Measurements from ENCODE around the gene CHID1. TPM values are rescaled to one million over a fixed set of nuclear protein-coding genes. Genes with fewer than 3 reads are reported as not detected.

Gene CHID1
- total and polyA plus RNA-seq, 2 of the 4 experiments (the other 2 are of a cell fraction), result 34.2 to 121 TPM

DNA sequence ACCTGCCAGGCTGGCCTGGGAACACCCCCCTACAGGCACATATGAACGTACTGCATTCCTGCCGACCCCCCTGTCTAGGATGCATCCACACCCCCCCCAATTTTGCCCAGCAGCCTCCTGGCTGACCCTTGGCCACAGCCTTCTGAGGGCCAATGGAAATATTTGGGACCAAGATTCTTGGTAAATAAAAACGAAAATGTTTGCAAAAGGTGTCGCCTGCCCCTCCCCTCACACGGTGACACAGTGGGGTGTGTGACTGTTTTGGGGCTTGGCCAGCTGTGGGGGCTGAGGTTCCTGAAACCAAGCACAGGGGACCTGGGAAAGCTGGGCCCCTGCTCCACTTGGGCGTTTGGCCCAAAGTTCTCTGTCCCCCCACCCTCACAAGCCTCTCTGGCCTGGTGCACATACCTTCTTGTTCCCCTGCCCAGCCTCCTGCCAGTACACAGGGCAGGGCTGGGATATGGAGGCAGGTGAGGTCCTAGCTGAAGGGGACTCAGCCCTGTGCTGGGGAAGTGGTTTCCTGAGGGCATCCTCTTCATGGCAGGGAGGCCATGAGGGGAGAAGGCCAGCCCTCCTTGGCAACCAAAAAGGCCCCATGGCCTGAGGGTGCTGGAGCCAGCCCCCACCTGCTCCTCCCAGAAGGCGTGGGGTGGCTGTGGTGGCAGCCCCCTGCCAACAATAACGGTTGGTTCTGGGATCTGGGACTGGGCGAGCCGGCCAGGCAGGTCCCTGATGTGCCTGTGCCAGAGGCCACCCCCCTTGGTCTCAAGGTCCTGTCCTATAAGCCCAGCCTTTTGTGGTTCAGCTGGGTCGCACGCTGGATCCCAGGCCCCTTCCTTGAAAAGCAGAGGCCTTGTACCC, 85.0 kb downstream of the CHID1 start:
- Histone ChIP-seq H3K4me3 (ENCODE audit: insufficient read depth, low read depth, low read length) (no peak overlapping the region), H2BK120ac (ENCODE audit: low read depth, low read length) (no peak overlapping the region), H3K9me3 (ENCODE audit: control insufficient read depth, insufficient read depth, low read length) (no peaks in the 10 kb centered on the region), H3K36me3 (ENCODE audit: control insufficient read depth, insufficient read depth, low read length) (peaks cover 30% of the 10 kb centered on the region), H2AFZ (replicated peaks; ENCODE audit: low read length, poor library complexity) (no peak overlapping the region), H2AK5ac (ENCODE audit: low read depth, low read length) (no peak overlapping the region), H2AK9ac (replicated peaks; ENCODE audit: low read depth, low read length, poor library complexity) (peak overlapping the region; percentile 24), H2BK5ac (ENCODE audit: low read depth, low read length, poor library complexity, severe bottlenecking) (no peak overlapping the region), H3K4me1 (ENCODE audit: control insufficient read depth, insufficient read depth, low read length) (peaks cover 23% of the 10 kb centered on the region), H3K56ac (ENCODE audit: extremely low read depth, insufficient read depth, low read length) (no peak overlapping the region), H3K27me3 (ENCODE audit: control insufficient read depth, insufficient read depth, low read length) (peaks cover 6% of the 10 kb centered on the region; the same call in 1 of the 2 replicates), H3K9me1 (ENCODE audit: insufficient read depth, low read length) (peaks cover 13% of the 10 kb centered on the region), H3K79me1 (ENCODE audit: low read depth in 1 of 2, low read length in 2 of 2) (peaks cover 16 to 21% of the 10 kb centered on the region in 2 experiments), H4K8ac (ENCODE audit: low read depth in 2 of 2, low read length in 2 of 2) (no peak overlapping the region), H4K5ac (ENCODE audit: low read depth, low read length) (no peak overlapping the region), H3K4me2 (ENCODE audit: low read depth, low read length) (no peak overlapping the region), H3K14ac (replicated peaks; ENCODE audit: low read depth, low read length) (no peak overlapping the region), H3K18ac (ENCODE audit: low read depth, low read length) (no peak overlapping the region), H2BK15ac (ENCODE audit: low read depth, low read length) (no peak overlapping the region), H3K4ac (ENCODE audit: low read depth, low read length) (no peak overlapping the region), H2BK20ac (ENCODE audit: low read depth, low read length) (no peak overlapping the region), H4K20me1 (ENCODE audit: insufficient read depth, low read length) (peaks cover 33% of the 10 kb centered on the region), H3K27ac (ENCODE audit: insufficient read depth, low read length) (no peak overlapping the region), H4K91ac (ENCODE audit: insufficient read depth, low read depth, low read length) (no peak overlapping the region), H3K9ac (ENCODE audit: low read depth, low read length) (no peak overlapping the region), H3K23ac (ENCODE audit: low read depth, low read length) (no peak overlapping the region)
- intact Hi-C loops (cut with micrococcal nuclease) (no loop called here), dilution Hi-C loops (cut with HindIII; ENCODE audit: low sequenced_read_pairs, unreplicated experiment) (no loop called here), in situ Hi-C loops (cut with MboI; ENCODE audit: low sequenced_read_pairs) (no loop called here)
- TF ChIP-seq FOS (IDR thresholded peaks at IDR 0.05; ENCODE audit: low read depth, low read length) (no peak), POLR2A (IDR thresholded peaks at IDR 0.05; ENCODE audit: low read depth, low read length) (peak; percentile 44; the same call in 1 of the 2 replicates)
- POLR2A ChIA-PET (ENCODE audit: unreplicated experiment), result interaction anchor here (0.6 kb wide), 1 partner anchor 10 kb away, joined by 3 read pairs; no protein-coding TSS in a partner anchor
- CTCF ChIA-PET, result no interaction called here
- 93% methylated on average over 3 of the region's 12 CpGs; no CpG with 5 or more reads in 1 of the 2 experiments for WGBS, 2 experiments (ENCODE audit: extremely low coverage in 2 of 2, insufficient read length in 1 of 2)
- no peak for DNase-seq
- no TSS peak for BruUV-seq (replicated peaks)
- ATAC-seq (ENCODE audit: low read depth), result no peak
